ENCODE measurements around the gene HLA-DQA1.

The HLA-DQA1 gene

DNA sequence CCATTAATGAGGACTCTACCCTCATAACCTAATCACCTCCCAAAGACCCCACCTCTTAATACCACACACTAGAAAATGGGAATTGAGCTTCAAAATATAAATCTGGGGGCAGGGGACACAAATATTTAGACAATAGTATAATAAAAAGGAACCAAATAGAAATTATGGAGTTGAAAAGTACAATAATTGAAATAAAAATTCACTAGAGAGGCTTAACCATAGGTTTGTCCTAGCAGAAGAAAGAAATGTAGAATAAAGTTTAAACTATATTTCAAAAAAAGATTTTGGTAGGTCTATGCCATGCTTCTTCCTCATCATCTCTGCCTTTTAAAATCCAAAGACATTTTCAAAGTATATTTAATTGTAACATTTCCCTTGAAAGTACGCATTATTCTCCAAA lies 19.5 kb upstream of the HLA-DQA1 start:
- no peak overlapping the region for H3K4me3 ChIP-seq (ENCODE audit: low read depth, low read length)
- TF ChIP-seq POLR2A (IDR thresholded peaks at IDR 0.05; ENCODE audit: extremely low read depth, insufficient read length): no peak
- TF ChIP-seq, protein P1, sequence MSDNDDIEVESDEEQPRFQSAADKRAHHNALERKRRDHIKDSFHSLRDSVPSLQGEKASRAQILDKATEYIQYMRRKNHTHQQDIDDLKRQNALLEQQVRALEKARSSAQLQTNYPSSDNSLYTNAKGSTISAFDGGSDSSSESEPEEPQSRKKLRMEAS (IDR thresholded peaks at IDR 0.05; ENCODE audit: low read depth, low read length): no peak
- TF ChIP-seq MYC (IDR thresholded peaks at IDR 0.05; ENCODE audit: low read depth, low read length): no peak
- TF ChIP-seq, protein P2, sequence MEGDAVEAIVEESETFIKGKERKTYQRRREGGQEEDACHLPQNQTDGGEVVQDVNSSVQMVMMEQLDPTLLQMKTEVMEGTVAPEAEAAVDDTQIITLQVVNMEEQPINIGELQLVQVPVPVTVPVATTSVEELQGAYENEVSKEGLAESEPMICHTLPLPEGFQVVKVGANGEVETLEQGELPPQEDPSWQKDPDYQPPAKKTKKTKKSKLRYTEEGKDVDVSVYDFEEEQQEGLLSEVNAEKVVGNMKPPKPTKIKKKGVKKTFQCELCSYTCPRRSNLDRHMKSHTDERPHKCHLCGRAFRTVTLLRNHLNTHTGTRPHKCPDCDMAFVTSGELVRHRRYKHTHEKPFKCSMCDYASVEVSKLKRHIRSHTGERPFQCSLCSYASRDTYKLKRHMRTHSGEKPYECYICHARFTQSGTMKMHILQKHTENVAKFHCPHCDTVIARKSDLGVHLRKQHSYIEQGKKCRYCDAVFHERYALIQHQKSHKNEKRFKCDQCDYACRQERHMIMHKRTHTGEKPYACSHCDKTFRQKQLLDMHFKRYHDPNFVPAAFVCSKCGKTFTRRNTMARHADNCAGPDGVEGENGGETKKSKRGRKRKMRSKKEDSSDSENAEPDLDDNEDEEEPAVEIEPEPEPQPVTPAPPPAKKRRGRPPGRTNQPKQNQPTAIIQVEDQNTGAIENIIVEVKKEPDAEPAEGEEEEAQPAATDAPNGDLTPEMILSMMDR (IDR thresholded peaks at IDR 0.05; ENCODE audit: low read depth, low read length): no peak
- DNase-seq (ENCODE audit: low read depth): no peak

DNA sequence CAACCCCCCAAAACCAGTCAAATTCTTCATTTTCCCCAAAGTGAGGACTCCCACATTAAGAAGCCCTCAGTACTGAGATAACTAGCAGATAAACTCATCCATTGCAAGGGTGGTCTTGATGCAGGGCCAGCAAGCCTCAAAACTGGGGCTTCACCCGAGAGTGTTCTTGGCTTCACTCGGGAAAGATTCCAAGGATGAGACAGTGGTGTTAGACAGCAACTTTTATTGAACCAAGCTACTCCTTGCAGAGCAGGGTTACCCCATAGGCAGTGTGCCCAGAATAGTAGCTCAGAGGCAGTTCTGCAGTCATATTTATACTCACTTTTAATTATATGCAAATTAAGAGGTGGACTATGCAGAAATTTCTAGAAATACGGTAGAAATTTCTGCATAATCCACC lies 15.8 kb upstream of the HLA-DQA1 start:
- H3K4me3 ChIP-seq (ENCODE audit: low read depth, low read length): no peak overlapping the region
- TF ChIP-seq POLR2A (IDR thresholded peaks at IDR 0.05; ENCODE audit: extremely low read depth, insufficient read length) (no peak), MYC (IDR thresholded peaks at IDR 0.05; ENCODE audit: low read depth, low read length) (no peak)
- TF ChIP-seq, protein P1 (IDR thresholded peaks at IDR 0.05; ENCODE audit: low read depth, low read length): no peak
- TF ChIP-seq, protein P2 (IDR thresholded peaks at IDR 0.05; ENCODE audit: low read depth, low read length): no peak
- no peak for DNase-seq (ENCODE audit: low read depth)

DNA sequence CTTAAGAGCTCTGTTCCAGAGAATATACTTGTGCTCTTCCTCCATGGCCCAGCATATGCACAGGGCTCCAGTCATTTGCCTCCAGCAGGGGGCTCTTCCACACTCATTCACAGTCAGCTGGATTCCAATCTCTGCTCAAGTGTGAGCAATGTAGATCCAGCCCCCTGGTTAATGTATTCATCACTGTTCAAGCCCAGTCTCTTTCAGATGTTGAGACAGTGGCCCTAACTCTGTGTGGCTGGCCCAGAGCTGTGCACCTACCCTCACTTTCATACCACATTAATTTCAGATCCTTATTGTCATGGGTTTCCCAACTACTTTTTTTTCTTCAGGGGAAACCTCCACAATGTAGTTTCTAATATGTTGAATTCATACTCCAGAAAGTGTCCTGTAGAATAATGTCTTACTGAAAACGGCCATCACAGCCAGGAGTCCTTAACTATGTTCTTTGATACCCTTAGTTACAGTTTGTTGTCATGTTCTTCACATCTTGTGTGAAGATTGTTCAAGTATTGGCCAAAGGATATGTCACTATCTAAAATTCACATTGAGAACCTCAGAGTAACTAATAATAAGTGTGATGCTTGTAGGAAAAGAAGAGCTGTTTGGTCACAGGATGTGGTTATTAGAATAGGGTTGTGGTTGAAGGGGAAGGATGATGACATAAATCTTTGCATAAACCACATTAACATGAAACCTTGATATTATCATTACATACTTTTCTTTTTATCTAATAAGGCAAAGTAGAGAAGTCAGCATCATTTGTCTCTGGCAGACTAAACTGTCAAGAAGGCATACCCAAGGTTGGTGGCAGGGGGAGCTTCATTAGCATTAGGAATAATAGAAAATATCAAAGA lies 14.4 kb upstream of the HLA-DQA1 start:
- TF ChIP-seq, protein P2 (IDR thresholded peaks at IDR 0.05; ENCODE audit: low read depth, low read length): peak; percentile 40
- TF ChIP-seq MYC (IDR thresholded peaks at IDR 0.05; ENCODE audit: low read depth, low read length): no peak
- TF ChIP-seq POLR2A (IDR thresholded peaks at IDR 0.05; ENCODE audit: extremely low read depth, insufficient read length): no peak
- TF ChIP-seq, protein P1 (IDR thresholded peaks at IDR 0.05; ENCODE audit: low read depth, low read length): no peak
- DNase-seq (ENCODE audit: low read depth): peak; percentile 62
- H3K4me3 ChIP-seq (ENCODE audit: low read depth, low read length): no peak overlapping the region

DNA sequence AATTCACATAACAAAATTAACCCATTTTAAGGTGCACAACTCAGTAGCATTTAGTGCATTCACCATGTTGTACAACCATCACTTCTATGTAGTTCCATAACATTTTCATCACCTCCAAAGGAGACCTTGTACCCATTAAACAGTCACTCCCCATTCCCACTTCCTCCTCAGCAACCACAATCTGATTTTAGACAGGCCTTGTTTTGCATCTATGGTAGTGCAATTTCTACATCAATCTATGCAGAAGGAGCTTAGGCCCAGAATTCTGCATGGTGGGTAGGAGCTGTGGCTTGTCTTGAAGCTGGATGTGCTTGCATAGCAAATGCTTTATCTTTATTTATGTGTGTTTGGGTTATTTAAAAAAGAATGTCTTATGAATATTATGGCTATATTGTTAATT lies 13.5 kb upstream of the HLA-DQA1 start:
- TF ChIP-seq MYC (IDR thresholded peaks at IDR 0.05; ENCODE audit: low read depth, low read length) (no peak), POLR2A (IDR thresholded peaks at IDR 0.05; ENCODE audit: extremely low read depth, insufficient read length) (no peak)
- H3K4me3 ChIP-seq (ENCODE audit: low read depth, low read length): no peak overlapping the region
- peak; percentile 69 for DNase-seq (ENCODE audit: low read depth)

DNA sequence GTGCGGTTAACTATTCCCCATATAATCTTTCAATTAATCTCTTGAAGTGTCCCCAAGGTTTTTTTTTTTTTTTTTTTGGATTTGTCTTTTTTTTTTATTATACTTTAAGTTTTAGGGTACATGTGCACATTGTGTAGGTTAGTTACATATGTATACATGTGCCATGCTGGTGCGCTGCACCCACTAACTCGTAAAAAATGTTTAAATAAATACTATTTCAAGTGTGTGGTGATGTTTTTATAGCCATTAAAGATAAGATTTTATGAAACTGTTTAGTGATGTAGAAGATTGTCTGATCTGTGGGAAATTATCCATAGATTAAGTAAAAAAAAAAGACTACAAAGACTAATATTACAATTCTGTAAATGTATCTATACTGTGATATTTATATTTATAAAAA lies 12.6 kb upstream of the HLA-DQA1 start:
- H3K4me3 ChIP-seq (ENCODE audit: low read depth, low read length): no peak overlapping the region
- TF ChIP-seq, protein P1 (IDR thresholded peaks at IDR 0.05; ENCODE audit: low read depth, low read length): no peak
- no peak for TF ChIP-seq POLR2A (IDR thresholded peaks at IDR 0.05; ENCODE audit: extremely low read depth, insufficient read length)
- TF ChIP-seq, protein P2 (IDR thresholded peaks at IDR 0.05; ENCODE audit: low read depth, low read length): no peak
- no peak for TF ChIP-seq MYC (IDR thresholded peaks at IDR 0.05; ENCODE audit: low read depth, low read length)
- no peak for DNase-seq (ENCODE audit: low read depth)

DNA sequence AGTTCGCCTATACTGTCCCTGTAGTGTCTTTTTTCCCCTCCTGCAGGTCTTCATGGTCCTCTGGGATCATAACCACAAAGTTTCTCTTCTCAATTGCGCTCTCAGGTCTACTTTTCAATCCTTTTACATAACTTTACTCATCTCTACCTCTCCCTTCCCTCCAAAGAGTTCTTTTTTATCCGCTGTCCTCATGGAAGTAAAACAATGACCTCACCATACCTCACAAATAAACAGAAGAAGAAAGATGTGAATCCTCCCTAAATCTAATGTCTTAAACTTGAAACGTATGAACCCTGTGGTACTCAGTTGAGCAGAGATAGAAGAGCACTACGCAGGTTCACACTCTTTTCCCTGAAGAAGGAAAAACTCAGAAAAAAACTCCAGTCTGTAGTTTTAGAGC lies 12.1 kb upstream of the HLA-DQA1 start:
- H3K4me3 ChIP-seq (ENCODE audit: low read depth, low read length): no peak overlapping the region
- TF ChIP-seq MYC (IDR thresholded peaks at IDR 0.05; ENCODE audit: low read depth, low read length) (no peak), POLR2A (IDR thresholded peaks at IDR 0.05; ENCODE audit: extremely low read depth, insufficient read length) (no peak)
- TF ChIP-seq, protein P2 (IDR thresholded peaks at IDR 0.05; ENCODE audit: low read depth, low read length): no peak
- TF ChIP-seq, protein P1 (IDR thresholded peaks at IDR 0.05; ENCODE audit: low read depth, low read length): no peak
- DNase-seq (ENCODE audit: low read depth): no peak

Data from NB4 (cell line).